HG02763 (cell line): ENCODE results near the gene YKT6.
"Not testable (repeated sequence)": the region's sequence is repeated elsewhere in the genome, so short reads cannot be mapped to it uniquely, and the experiment has no call there.

Experiments used
- ATAC-seq: cut with Tn5 transposase; IDR thresholded peaks from one replicate; pipeline ENCODE4 v1.9.1; 2021; ENCODE audit warnings: mild to moderate bottlenecking, moderate library complexity; ENCODE audit not compliant: unreplicated experiment

The YKT6 gene

GRCh38 chr7:44191171-44191570 lies 9.6 kb upstream of the YKT6 start:
- ATAC-seq = no peak

GRCh38 chr7:44193011-44193802 lies 7.6 kb upstream of the YKT6 start:
- no peak for ATAC-seq

- no peak for ATAC-seq
These were observed 6.7 kb upstream of the YKT6 start for GRCh38 chr7:44194069-44194468.

- ATAC-seq = no peak
These were observed 6.1 kb upstream of the YKT6 start for GRCh38 chr7:44194562-44195145.

GRCh38 chr7:44195889-44196288 lies 4.9 kb upstream of the YKT6 start:
- no peak for ATAC-seq

- ATAC-seq = no peak
These were observed 4.3 kb upstream of the YKT6 start for GRCh38 chr7:44196450-44196872.

GRCh38 chr7:44197474-44197873 lies 3.3 kb upstream of the YKT6 start:
- no peak for ATAC-seq

- ATAC-seq = not testable (repeated sequence)
These were observed 615 bp upstream of the YKT6 start for GRCh38 chr7:44200163-44200562.

GRCh38 chr7:44201813-44202212 lies 1.0 kb downstream of the YKT6 start:
- no peak for ATAC-seq

GRCh38 chr7:44206008-44206407 lies 5.2 kb downstream of the YKT6 start:
- ATAC-seq = no peak

- no peak for ATAC-seq
These were observed 7.3 kb downstream of the YKT6 start for GRCh38 chr7:44208085-44208484.

- no peak for ATAC-seq
These were observed 9.3 kb downstream of the YKT6 start for GRCh38 chr7:44210107-44210506.

GRCh38 chr7:44211126-44211675 lies 10.4 kb downstream of the YKT6 start:
- ATAC-seq = no peak

- no peak for ATAC-seq
These were observed 11.2 kb downstream of the YKT6 start for GRCh38 chr7:44212018-44212417.

GRCh38 chr7:44212581-44213184 lies 11.9 kb downstream of the YKT6 start:
- ATAC-seq = no peak

GRCh38 chr7:44213206-44213876 lies 12.6 kb downstream of the YKT6 start:
- no peak for ATAC-seq

- ATAC-seq = no peak
These were observed 13.2 kb downstream of the YKT6 start for GRCh38 chr7:44213877-44214388.

GRCh38 chr7:44215531-44215930 lies 14.8 kb downstream of the YKT6 start:
- no peak for ATAC-seq

GRCh38 chr7:44216019-44216418 lies 15.2 kb downstream of the YKT6 start:
- no peak for ATAC-seq

GRCh38 chr7:44216521-44217222 lies 15.9 kb downstream of the YKT6 start:
- ATAC-seq = no peak
